Measurements from ENCODE around the gene BLM. TPM values are rescaled to one million over a fixed set of nuclear protein-coding genes. Genes with fewer than 3 reads are reported as not detected.

BLM gene
- total and polyA plus RNA-seq, 2 of the 8 experiments (the other 6 are each of a cell fraction or from before 2014, with no cell fraction given) = 15.2 to 46.7 TPM

- Histone ChIP-seq H3K18ac (ENCODE audit: extremely low read depth, low read length) (no peak overlapping the region), H3K23me2 (ENCODE audit: low read depth, low read length) (peaks cover 3% of the 10 kb centered on the region; the same call in 1 of the 2 replicates)
- CTCF ChIA-PET (ENCODE audit: partially characterized antibody) = no interaction called here
Measured at GRCh38 chr15:90711842-90712241, 5.3 kb upstream of the BLM start.

More at GRCh38 chr15:90711842-90712241, 5.3 kb upstream of the BLM start:
- Histone ChIP-seq H2BK120ac (replicated peaks; ENCODE audit: low read depth, low read length) (no peak overlapping the region), H2BK15ac (ENCODE audit: low read length) (no peak overlapping the region), H4K8ac (ENCODE audit: extremely low read depth, insufficient read depth, low read length) (no peak overlapping the region), H2BK20ac (ENCODE audit: low read length) (no peak overlapping the region), H3K79me2 (ENCODE audit: control insufficient read depth in 1 of 2, insufficient read depth in 2 of 2, low read length in 2 of 2) (peaks cover 0 to 8% of the 10 kb centered on the region in 2 experiments; a peak in 1 of 4 replicates), H3K4me2 (ENCODE audit: insufficient read depth in 1 of 2, low read depth in 2 of 2, low read length in 2 of 2) (no peak overlapping the region), H4K5ac (ENCODE audit: insufficient read length, low read depth, low read length) (no peak overlapping the region), H2BK12ac (ENCODE audit: low read depth, low read length) (no peak overlapping the region), H3K36me3 (ENCODE audit: control insufficient read depth in 2 of 4, insufficient read depth in 4 of 4, low read length in 3 of 4) (peaks cover 0 to 3% (median 0%) of the 10 kb centered on the region in 4 experiments; a peak in 2 of 8 replicates), H3K9ac (replicated peaks in 1 of 4; ENCODE audit: extremely low read depth in 1 of 4, low read depth in 3 of 4, low read length in 3 of 4) (no peak overlapping the region), H3K23ac (ENCODE audit: insufficient read length) (no peak overlapping the region), H3K14ac (ENCODE audit: insufficient read length) (no peak overlapping the region), H3K4me1 (replicated peaks in 1 of 4; ENCODE audit: control insufficient read depth in 3 of 4, insufficient read depth in 4 of 4, low read length in 3 of 4) (no peaks in the 10 kb centered on the region), H3K27me3 (replicated peaks in 1 of 4; ENCODE audit: control insufficient read depth in 3 of 4, extremely low read depth in 1 of 4, insufficient read depth in 3 of 4, low read length in 3 of 4) (no peaks in the 10 kb centered on the region), H2BK5ac (ENCODE audit: low read depth, low read length) (no peak overlapping the region), H2AFZ (ENCODE audit: low read length) (no peak overlapping the region), H3K56ac (replicated peaks; ENCODE audit: insufficient read length, low read depth, low read length) (no peak overlapping the region), H2AK5ac (ENCODE audit: low read depth, low read length) (no peak overlapping the region), H3K4me3 (ENCODE audit: extremely low read depth in 1 of 4, insufficient read depth in 2 of 4, low read depth in 3 of 4, low read length in 4 of 4) (no peak overlapping the region), H3K27ac (ENCODE audit: low read depth, low read length) (no peak overlapping the region), H3K4ac (replicated peaks; ENCODE audit: insufficient read length, low read depth, low read length) (no peak overlapping the region), H4K91ac (replicated peaks; ENCODE audit: insufficient read length, low read length) (no peak overlapping the region), H4K20me1 (replicated peaks in 1 of 2; ENCODE audit: control insufficient read depth in 1 of 2, insufficient read depth in 2 of 2, low read length in 2 of 2) (no peaks in the 10 kb centered on the region), H3K79me1 (ENCODE audit: low read depth, low read length) (no peaks in the 10 kb centered on the region), H3K9me3 (ENCODE audit: insufficient read depth in 2 of 2, low read depth in 1 of 2, low read length in 1 of 2) (no peaks in the 10 kb centered on the region)
- FAIRE-seq (no peak), DNase-seq (ENCODE audit: low read depth in 1 of 2, low spot score in 2 of 2) (no peak)
- TF ChIP-seq RNF2 (IDR thresholded peaks at IDR 0.05; ENCODE audit: borderline replicate concordance, low read depth, low read length, missing control alignments, poor library complexity, severe bottlenecking) = no peak
- TF ChIP-seq SRF (IDR thresholded peaks at IDR 0.05; ENCODE audit: low read depth, low read length) = no peak
- no peak for TF ChIP-seq GABPA (IDR thresholded peaks at IDR 0.05; ENCODE audit: borderline replicate concordance, insufficient read depth, low read length)
- TF ChIP-seq SP4 (IDR thresholded peaks at IDR 0.05; ENCODE audit: low read length) = no peak
- no peak for TF ChIP-seq JUND (IDR thresholded peaks at IDR 0.05; ENCODE audit: low read length)
- no peak for TF ChIP-seq MAFK (IDR thresholded peaks at IDR 0.05; ENCODE audit: low read depth, low read length)
- TF ChIP-seq POLR2AphosphoS5 (IDR thresholded peaks at IDR 0.05; ENCODE audit: low read depth, low read length) = no peak
- no peak for TF ChIP-seq BACH1 (IDR thresholded peaks at IDR 0.05; ENCODE audit: low read length)
- 72% methylated on average over 2 of the region's 2 CpGs; no CpG with 5 or more reads in 1 of the 2 experiments for WGBS, 2 experiments (ENCODE audit: extremely low coverage in 1 of 2, insufficient coverage in 1 of 2, insufficient read length in 1 of 2, insufficient replicate concordance in 2 of 2, low coverage in 1 of 2, low lambda C conversion rate in 2 of 2, missing lambda C conversion rate in 1 of 2)
- POLR2A ChIA-PET (ENCODE audit: partially characterized antibody) = no interaction called here

Measured in H1 (cell line).